Suprapubic skin (tissue), 3 donors: ENCODE data around the gene ZMYND10.

ENCODE experiments used
- POLR2A ChIP-seq, 2 donors: fragments of 450-650 bp; IDR thresholded peaks; one replicate each; pipeline ENCODE4 v1.6.1; 2017; ENCODE audit warnings: antibody characterized with exemption in 2 of 2, mild to moderate bottlenecking in 2 of 2, moderate library complexity in 2 of 2
- TF ChIP-seq, protein P1 (sequence below), 2 donors: fragments of 200-600 bp in 1 of 2; fragments of 450-650 bp in 1 of 2; sonication (generic) in 1 of 2; IDR thresholded peaks; one replicate each; pipeline ENCODE4 v1.5.1; 2016 to 2019; ENCODE audit warnings: antibody characterized with exemption in 2 of 2, mild to moderate bottlenecking in 1 of 2, moderate library complexity in 1 of 2

DNA sequence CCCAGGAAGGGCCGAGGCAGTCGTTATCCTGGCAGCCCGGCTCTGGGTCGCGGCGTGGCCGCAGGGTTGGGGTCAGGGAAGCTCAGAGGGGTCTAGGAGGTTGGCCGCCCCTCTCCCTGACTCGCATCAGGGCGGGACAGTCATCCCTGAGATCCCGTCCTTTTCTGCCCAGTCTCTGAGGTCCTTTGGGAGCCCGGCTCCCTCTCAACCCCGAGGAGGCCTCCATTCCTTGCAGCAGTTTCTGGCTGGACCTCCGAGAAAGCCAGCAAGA, 23.5 kb downstream of the ZMYND10 start:
- TF ChIP-seq, protein P1, sequence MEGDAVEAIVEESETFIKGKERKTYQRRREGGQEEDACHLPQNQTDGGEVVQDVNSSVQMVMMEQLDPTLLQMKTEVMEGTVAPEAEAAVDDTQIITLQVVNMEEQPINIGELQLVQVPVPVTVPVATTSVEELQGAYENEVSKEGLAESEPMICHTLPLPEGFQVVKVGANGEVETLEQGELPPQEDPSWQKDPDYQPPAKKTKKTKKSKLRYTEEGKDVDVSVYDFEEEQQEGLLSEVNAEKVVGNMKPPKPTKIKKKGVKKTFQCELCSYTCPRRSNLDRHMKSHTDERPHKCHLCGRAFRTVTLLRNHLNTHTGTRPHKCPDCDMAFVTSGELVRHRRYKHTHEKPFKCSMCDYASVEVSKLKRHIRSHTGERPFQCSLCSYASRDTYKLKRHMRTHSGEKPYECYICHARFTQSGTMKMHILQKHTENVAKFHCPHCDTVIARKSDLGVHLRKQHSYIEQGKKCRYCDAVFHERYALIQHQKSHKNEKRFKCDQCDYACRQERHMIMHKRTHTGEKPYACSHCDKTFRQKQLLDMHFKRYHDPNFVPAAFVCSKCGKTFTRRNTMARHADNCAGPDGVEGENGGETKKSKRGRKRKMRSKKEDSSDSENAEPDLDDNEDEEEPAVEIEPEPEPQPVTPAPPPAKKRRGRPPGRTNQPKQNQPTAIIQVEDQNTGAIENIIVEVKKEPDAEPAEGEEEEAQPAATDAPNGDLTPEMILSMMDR (IDR thresholded peaks at IDR 0.05): no peak
- TF ChIP-seq POLR2A (IDR thresholded peaks at IDR 0.05): no peak
